KG1 (cell line): ENCODE data around the gene IPO7.
"Not testable (repeated sequence)": the region's sequence is repeated elsewhere in the genome, so short reads cannot be mapped to it uniquely, and the experiment has no call there.

Experiments
- DNase-seq: peaks from one replicate; lab custom pipeline; 2025; lab: John Stamatoyannopoulos, UW

IPO7 gene

GRCh38 chr11:9384535-9385326 lies at the start of gene IPO7:
Gene IPO7, plus strand, starts transcription at chr11:9384652. Its CDS starts 112 bp downstream, at chr11:9384764.
- DNase-seq = peak; percentile 82

DNA sequence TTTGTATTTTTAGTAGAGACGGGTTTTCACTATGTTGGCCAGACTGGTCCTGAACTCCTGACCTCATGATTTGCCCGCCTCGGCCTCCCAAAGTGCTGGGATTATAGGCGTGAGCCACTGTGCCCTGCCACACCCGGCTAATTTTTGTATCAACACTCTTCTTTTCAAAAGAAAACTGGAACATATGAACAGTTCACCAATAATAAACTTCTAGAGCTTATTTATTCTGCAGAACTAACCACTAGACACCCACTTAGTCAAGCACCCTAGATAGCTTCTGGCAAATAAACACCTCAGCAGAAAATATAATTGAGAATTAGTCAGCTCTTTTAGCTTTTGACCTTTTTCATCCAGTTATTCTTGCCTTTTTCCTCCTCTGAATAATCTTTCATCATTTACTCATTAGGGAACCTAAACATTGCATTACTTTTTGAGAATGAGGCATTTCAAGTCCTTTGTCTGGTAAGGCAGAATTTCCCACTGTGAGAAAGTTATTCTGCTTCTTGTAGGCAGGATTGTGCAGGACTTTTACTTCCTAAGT lies 42.7 kb upstream of the IPO7 start:
- no peak for DNase-seq

GRCh38 chr11:9344061-9344680 lies 40.3 kb upstream of the IPO7 start:
- no peak for DNase-seq

GRCh38 chr11:9347100-9347499 lies 37.4 kb upstream of the IPO7 start:
- peak; percentile 10 for DNase-seq

DNA sequence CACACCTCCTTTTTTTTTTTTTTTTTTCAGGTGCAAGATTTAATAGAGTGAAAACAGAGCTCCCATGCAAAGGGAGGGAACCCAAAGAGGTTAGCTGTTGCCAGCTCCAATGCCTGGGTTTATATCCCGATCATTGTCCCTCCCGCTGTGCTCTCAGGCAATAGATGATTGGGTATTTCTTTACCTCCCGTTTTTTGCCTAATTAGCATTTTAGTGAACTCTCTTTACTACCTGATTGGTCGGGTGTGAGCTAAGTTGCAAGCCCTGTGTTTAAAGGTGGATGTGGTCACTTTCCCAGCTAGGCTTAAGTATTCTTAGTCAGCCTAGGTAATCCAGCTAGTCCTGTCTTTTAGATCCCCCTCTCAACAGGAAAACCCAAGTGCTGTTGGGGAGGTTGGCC lies 36.7 kb upstream of the IPO7 start:
- not testable (repeated sequence) for DNase-seq

- no peak for DNase-seq
These were observed 33.1 kb upstream of the IPO7 start for GRCh38 chr11:9351321-9351881.

GRCh38 chr11:9357041-9357440 lies 27.4 kb upstream of the IPO7 start:
- no peak for DNase-seq

DNA sequence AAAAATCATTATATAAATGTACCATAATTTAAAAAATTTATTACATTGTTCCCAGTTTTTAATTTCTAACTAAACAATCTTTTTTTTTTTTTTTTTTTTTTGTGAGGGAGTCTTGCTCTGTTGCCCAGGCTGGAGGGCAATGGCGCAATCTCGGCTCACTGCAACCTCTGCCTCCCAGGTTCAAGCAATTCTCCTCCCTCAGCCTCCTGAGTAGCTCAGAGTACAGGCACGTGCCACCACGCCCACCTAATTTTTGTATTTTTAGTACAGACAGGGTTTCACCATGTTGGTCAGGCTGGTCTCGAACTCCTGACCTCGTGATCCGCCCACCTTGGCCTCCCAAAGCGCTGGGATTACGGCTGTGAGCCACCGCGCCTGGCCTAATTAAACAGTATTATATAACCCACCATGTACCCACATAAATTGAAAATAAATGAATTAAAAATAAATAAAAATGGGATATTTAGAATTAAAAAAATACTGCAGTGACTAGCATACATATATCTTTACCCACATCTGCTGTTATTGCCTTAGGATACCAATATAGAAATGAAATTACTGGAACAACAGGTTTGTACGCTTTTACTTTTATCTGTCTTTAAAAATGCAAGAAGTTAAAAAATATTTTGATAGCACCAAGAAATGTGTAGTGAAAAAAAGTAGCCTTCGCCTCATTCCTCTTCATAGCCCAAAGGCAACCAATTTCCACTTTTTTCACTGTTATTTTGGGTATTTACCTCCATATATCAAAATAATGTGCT lies 23.4 kb upstream of the IPO7 start:
- DNase-seq = not testable (repeated sequence)

- DNase-seq = no peak
These were observed 22.0 kb upstream of the IPO7 start for GRCh38 chr11:9362393-9362863.

- peak; percentile 77 for DNase-seq
These were observed 20.2 kb upstream of the IPO7 start for GRCh38 chr11:9363954-9364912.

GRCh38 chr11:9367551-9367950 lies 16.9 kb upstream of the IPO7 start:
- no peak for DNase-seq

GRCh38 chr11:9377036-9377435 lies 7.4 kb upstream of the IPO7 start:
- no peak for DNase-seq

DNA sequence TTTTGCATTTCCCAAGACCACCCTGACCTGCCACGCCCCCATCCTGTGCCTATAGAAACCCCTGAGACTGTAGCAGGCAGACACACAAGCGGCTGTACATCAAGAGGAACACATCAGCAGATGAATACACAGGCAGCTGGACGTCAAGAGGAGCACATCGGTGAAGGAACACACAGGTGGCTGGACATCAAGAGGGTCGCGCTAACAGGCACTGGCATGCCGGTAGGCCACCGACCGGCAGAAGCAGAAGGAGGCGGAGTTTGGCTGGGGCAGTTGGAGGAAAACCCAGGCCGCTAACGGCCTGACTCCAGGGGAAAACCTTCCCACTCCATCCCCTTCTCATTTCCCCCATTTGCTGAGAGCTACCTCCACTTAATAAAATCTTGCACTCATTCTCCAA lies 5.4 kb upstream of the IPO7 start:
- DNase-seq = no peak

- DNase-seq = no peak
These were observed 3.7 kb upstream of the IPO7 start for GRCh38 chr11:9380773-9381172.

DNA sequence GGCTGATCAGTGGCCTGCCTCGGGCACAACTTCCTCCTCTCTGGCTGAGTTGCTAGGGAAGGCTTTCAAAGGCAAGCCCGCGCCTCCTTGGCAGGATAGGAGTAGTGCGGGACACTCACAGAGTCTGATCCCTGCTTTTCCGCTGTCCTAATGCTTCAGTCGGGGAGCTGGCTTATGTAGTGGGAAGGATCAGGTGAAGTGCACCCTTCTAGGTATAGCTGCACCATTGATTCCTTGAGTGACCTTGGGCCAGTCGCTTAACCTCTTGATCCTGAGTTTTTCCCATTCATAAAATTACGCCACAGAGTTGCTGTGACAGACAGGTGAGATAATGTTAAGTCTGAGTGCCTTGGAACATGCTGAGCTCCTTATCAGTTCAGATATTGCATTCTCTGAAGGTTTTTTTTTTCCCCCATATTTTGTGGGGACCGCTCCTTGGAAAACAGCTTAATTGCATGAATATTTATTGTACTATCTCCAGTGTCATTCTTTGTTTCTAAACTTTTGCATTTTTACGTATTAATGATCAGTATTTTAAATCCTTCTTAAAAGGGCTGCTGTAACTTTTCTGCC lies 961 bp downstream of the IPO7 start:
- DNase-seq = no peak

- DNase-seq = no peak
These were observed 1.6 kb downstream of the IPO7 start for GRCh38 chr11:9386086-9386485.

DNA sequence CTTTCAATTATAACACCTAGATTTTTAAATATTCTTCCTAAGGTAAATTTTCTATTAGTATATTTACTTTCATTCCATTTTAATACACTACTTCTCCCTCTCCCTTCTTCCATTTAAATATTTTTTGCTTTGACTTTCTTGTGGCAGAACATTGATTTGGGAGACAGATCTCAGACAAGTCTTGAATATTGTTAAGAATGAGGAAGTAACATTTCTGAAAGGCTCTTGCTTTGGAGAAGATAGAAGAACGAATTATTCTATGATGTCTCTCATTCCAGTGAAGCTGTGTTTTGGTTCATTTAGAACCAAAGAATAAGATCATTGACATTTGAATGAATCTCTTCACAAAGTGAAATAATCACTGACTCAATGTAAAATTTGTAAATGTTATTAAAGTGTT lies 2.4 kb downstream of the IPO7 start:
- DNase-seq = no peak

- no peak for DNase-seq
These were observed 11.9 kb downstream of the IPO7 start for GRCh38 chr11:9396310-9396709.

- DNase-seq = no peak
These were observed 12.3 kb downstream of the IPO7 start for GRCh38 chr11:9396752-9397151.
